K562 (cell line): ENCODE measurements around the gene KXD1. TPM values are rescaled to one million over a fixed set of nuclear protein-coding genes. Genes with fewer than 3 reads are reported as not detected.
A peak's percentile ranks its signal among the peaks of the same experiment; 100 is the strongest.

Experiments
- ATAC-seq: fragments of 200-7000 bp; cut with Tn5 transposase; 3 replicates; pipeline ENCODE4 v1.9.1; 2020; ENCODE audit warnings: moderate library complexity
- BruUV-seq: library from RNA; stranded (reverse); fragments of 400-500 nt; replicated peaks from 2 replicates; lab custom pipeline; 2021; lab: Mats Ljungman, UMichigan
- CTCF ChIA-PET: fragments of 300-600 bp; formaldehyde crosslinking; extraction: SDS; loops from one replicate; lab custom pipeline; 2021; ENCODE audit warnings: low intra/inter-chr PET ratio; lab: Yijun Ruan, JAX
- POLR2A ChIA-PET: fragments of 300-600, 350-650 bp; sonication (Branson Sonifier 250); formaldehyde crosslinking; extraction: SDS; loops from one replicate; lab custom pipeline; 2021; ENCODE audit warnings: antibody characterized with exemption, inconsistent platforms; lab: Yijun Ruan, JAX
- DNase-seq, 4 experiments: peaks; one replicate each; pipeline versions ENCODE4 v3.0.0 to v3.0.0-alpha.2; 2011 to 2018; ENCODE audit warnings: low spot score in 3 of 4, mixed read lengths in 3 of 4; ENCODE audit errors: extremely low read depth in 1 of 4
- FAIRE-seq: peaks from 2 replicates; lab custom pipeline; 2011; peaks lifted over from hg19 to GRCh38; lab: Jason Lieb, UNC
- H2AFZ ChIP-seq: 2 replicates; pipeline ENCODE4 v1.6.0; 2011; ENCODE audit warnings: low read depth, low read length, control low read depth, inconsistent platforms
- H3K27ac ChIP-seq: fragments of 200-600 bp; 3 replicates; pipeline ENCODE4 v1.8.0; 2011; ENCODE audit warnings: low read depth, mild to moderate bottlenecking, control low read depth, inconsistent platforms, low read length, moderate library complexity, mixed read lengths; ENCODE audit errors: extremely low read depth
- H3K27me3 ChIP-seq, 2 experiments: fragments of 300-600 bp in 1 of 2; 2 replicates in 1 of 2; 3 replicates in 1 of 2; pipeline versions ENCODE4 v1.6.0 to v1.8.0; 2011; ENCODE audit warnings: inconsistent platforms in 2 of 2, low read length in 2 of 2, mild to moderate bottlenecking in 1 of 2, mixed read lengths in 1 of 2, moderate library complexity in 1 of 2; ENCODE audit not compliant: control insufficient read depth in 2 of 2, insufficient read depth in 2 of 2
- H3K36me3 ChIP-seq: fragments of 300-600 bp; 3 replicates; pipeline ENCODE4 v1.8.0; 2011; ENCODE audit warnings: mild to moderate bottlenecking, low read length, inconsistent platforms; ENCODE audit not compliant: control insufficient read depth, insufficient read depth
- H3K4me1 ChIP-seq, 2 experiments: fragments of 200-600 bp in 1 of 2; replicated peaks in 1 of 2; 2 replicates in 1 of 2; 3 replicates in 1 of 2; pipeline versions ENCODE4 v1.5.1 to v1.8.0; 2011; ENCODE audit warnings: inconsistent platforms in 2 of 2, low read length in 2 of 2, mild to moderate bottlenecking in 1 of 2, mixed read lengths in 1 of 2, moderate library complexity in 1 of 2; ENCODE audit not compliant: control insufficient read depth in 2 of 2, insufficient read depth in 2 of 2
- H3K4me2 ChIP-seq: 2 replicates; pipeline ENCODE4 v1.6.1; 2011; ENCODE audit warnings: low read length, control low read depth, inconsistent platforms, mixed read lengths; ENCODE audit not compliant: insufficient read depth
- H3K4me3 ChIP-seq: fragments of 200-600 bp; sonication (generic), shearing (Covaris generic); 2 replicates; pipeline ENCODE4 v1.5.1; 2016; ENCODE audit warnings: control low read depth, inconsistent platforms
- H3K79me2 ChIP-seq: fragments of 200-600 bp; 3 replicates; pipeline ENCODE4 v1.8.0; 2011; ENCODE audit warnings: low read length, inconsistent platforms; ENCODE audit not compliant: control insufficient read depth, insufficient read depth
- H3K9ac ChIP-seq, 2 experiments: 2 replicates each; pipeline versions ENCODE4 v1.6.0 to v1.6.1; 2011; ENCODE audit warnings: low read depth in 2 of 2, low read length in 2 of 2, control low read depth in 1 of 2, inconsistent platforms in 1 of 2, mild to moderate bottlenecking in 1 of 2, mixed read lengths in 1 of 2; ENCODE audit not compliant: insufficient read depth in 1 of 2
- H3K9me1 ChIP-seq: one replicate; pipeline ENCODE4 v1.6.0; 2011; ENCODE audit warnings: inconsistent platforms, mild to moderate bottlenecking, low read length, moderate library complexity; ENCODE audit not compliant: control insufficient read depth, insufficient read depth
- H3K9me3 ChIP-seq: replicated peaks from 2 replicates; pipeline ENCODE4 v1.5.1; 2011; ENCODE audit warnings: low read depth, low read length, inconsistent platforms; ENCODE audit not compliant: control insufficient read depth, insufficient read depth
- H4K20me1 ChIP-seq: replicated peaks from 2 replicates; pipeline ENCODE4 v1.6.1; 2011; ENCODE audit warnings: low read length, inconsistent platforms, mixed read lengths; ENCODE audit not compliant: control insufficient read depth, insufficient read depth
- MED1 ChIP-seq: sonication (generic); formaldehyde crosslinking; IDR thresholded peaks from 2 replicates; pipeline ENCODE4 v1.8.1; 2023; ENCODE audit warnings: missing genetic modification reagents, borderline replicate concordance
- POLR2A ChIP-seq: fragments of 450-650 bp; conservative IDR thresholded peaks from 2 replicates; pipeline ENCODE4 v1.6.1; 2016
- PYGO2 ChIP-seq: fragments of 450-650 bp; IDR thresholded peaks from 2 replicates; pipeline ENCODE4 v1.6.1; 2016; ENCODE audit warnings: mild to moderate bottlenecking, missing genetic modification characterization, moderate library complexity, missing compliant biosample characterization
- THAP12 ChIP-seq: fragments of 250-450 bp; sonication (Bioruptor Pico); IDR thresholded peaks from 2 replicates; pipeline ENCODE4 v1.9.0; 2021; ENCODE audit warnings: mild to moderate bottlenecking, inconsistent platforms
- WGBS: fragments of 100-300 bp; shearing (Covaris generic); methylation state at CpG from one replicate; pipeline ENCODE4 v1.1.6; 2016; ENCODE audit warnings: low coverage, mixed read lengths; ENCODE audit not compliant: insufficient coverage; ENCODE audit errors: missing lambda C conversion rate; 5-methylcytosine and 5-hydroxymethylcytosine counted together
- in situ Hi-C: fragments of 300-500 bp; cut with MboI; formaldehyde crosslinking; loops from 4 replicates; pipeline ENCODE4 v1.15.0; 2018; ENCODE audit warnings: inconsistent platforms, mixed read lengths
- intact Hi-C: fragments of 100-400 bp; cut with micrococcal nuclease; formaldehyde crosslinking; loops from 2 replicates; pipeline ENCODE4 v1.14.2; 2022
- polyA plus RNA-seq, 8 experiments: library from polyadenylated mRNA; depleted of rRNA in 4 of 8; stranded (reverse) in 5 of 8; unstranded in 3 of 8; fragments of >200 nt; fragmentation: Nextera tagmentation in 2 of 8; fragmentation: Illumina TruSeq in 1 of 8; extraction: Ambion mirVana in 2 of 8; extraction: Trizol in 1 of 8; gene quantifications; 2 replicates each; pipeline versions ENCODE4 v1.2.1 to v1.2.3, GENCODE V29; 2011 to 2014; ENCODE audit warnings: inconsistent platforms in 1 of 8, missing spikeins in 1 of 8
- total RNA-seq, 7 experiments: library from RNA; depleted of rRNA in 6 of 7; stranded (reverse); fragments of >200 nt in 6 of 7; fragmentation: Illumina TruSeq in 2 of 7; extraction: Trizol in 2 of 7; gene quantifications; 2 replicates each; pipeline versions ENCODE4 v1.2.1 to v1.2.3, GENCODE V29; 2011 to 2021; ENCODE audit warnings: low replicate concordance in 1 of 7
- TF ChIP-seq, protein P1 (sequence below): fragments of 250-450 bp; sonication (Bioruptor Pico); IDR thresholded peaks from 2 replicates; pipeline ENCODE4 v1.8.0; 2022; ENCODE audit warnings: moderate library complexity, mild to moderate bottlenecking, inconsistent platforms

KXD1 gene
- total and polyA plus RNA-seq, 9 of the 15 experiments (the other 6 are each of a cell fraction or from before 2014, with no cell fraction given): 21.9 to 210 (median 118) TPM

DNA sequence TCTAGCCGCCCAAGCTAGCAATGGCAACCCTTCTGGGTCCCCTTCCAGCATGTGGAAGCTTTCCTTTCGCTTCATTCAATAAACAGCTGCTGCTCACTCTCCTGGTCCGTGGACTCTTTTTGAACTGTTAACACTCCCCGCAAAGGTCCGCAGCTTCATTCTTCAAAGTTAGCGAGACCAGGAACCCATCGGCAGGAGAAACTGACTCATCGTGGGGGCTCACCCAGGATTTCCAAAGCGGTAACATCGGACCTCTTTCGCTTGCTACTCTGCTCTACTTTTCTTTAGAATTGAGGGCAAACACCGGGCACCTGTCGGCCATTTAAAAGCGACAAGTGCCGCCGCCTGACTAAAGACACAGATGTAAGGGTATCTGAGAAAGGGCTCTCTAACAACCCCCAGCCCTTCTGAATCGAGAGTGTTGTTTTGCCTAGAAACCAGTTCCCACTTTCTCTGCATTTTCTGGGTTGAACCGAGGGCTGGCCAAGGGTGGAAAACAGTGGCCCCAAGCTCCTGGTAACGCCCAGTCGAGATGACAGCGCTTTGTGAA lies 19.8 kb downstream of the KXD1 start:
- no peaks in the 10 kb centered on the region for H3K27me3 ChIP-seq
- in situ Hi-C loops: no loop called here
- H3K4me3 ChIP-seq: no peak overlapping the region
- ATAC-seq: no peak; the same call in 2 of the 3 replicates
- H3K4me1 ChIP-seq: peaks cover 12 to 23% of the 10 kb centered on the region in 2 experiments; a peak in 4 of 5 replicates
- peaks cover 7% of the 10 kb centered on the region for H3K9me1 ChIP-seq
- no peak overlapping the region for H3K9ac ChIP-seq
- DNase-seq: no peak
- no peak for FAIRE-seq
- H3K27ac ChIP-seq: no peak overlapping the region
- peaks cover 53% of the 10 kb centered on the region for H3K36me3 ChIP-seq
- ChIA-PET CTCF (no interaction called here), POLR2A (interaction anchor here (0.6 to 2.4 kb wide), 5 partner anchors 8 to 891 kb away, joined by 3 to 17 read pairs (median 3); partner anchors contain the start of gene REX1BD)
- no peak overlapping the region for H3K4me2 ChIP-seq
- H4K20me1 ChIP-seq: peaks cover 13% of the 10 kb centered on the region
- 82% methylated on average over 21 of the region's 21 CpGs for WGBS
- TF ChIP-seq, protein P1, sequence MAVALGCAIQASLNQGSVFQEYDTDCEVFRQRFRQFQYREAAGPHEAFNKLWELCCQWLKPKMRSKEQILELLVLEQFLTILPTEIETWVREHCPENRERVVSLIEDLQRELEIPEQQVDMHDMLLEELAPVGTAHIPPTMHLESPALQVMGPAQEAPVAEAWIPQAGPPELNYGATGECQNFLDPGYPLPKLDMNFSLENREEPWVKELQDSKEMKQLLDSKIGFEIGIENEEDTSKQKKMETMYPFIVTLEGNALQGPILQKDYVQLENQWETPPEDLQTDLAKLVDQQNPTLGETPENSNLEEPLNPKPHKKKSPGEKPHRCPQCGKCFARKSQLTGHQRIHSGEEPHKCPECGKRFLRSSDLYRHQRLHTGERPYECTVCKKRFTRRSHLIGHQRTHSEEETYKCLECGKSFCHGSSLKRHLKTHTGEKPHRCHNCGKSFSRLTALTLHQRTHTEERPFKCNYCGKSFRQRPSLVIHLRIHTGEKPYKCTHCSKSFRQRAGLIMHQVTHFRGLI (CRISPR knock-in tag): no peak
- TF ChIP-seq PYGO2 (tag): no peak
- no peak for TF ChIP-seq THAP12 (CRISPR knock-in tag)
- peak; percentile 29; the same call in 1 of the 2 replicates for TF ChIP-seq POLR2A
- no peak for TF ChIP-seq MED1 (CRISPR knock-in tag)
- intact Hi-C loops: no loop called here
- BruUV-seq: no TSS peak
- H2AFZ ChIP-seq: no peak overlapping the region
- no peaks in the 10 kb centered on the region for H3K9me3 ChIP-seq
- peaks cover 21% of the 10 kb centered on the region for H3K79me2 ChIP-seq
